Amygdala (tissue), 56 donors: ENCODE data around the gene XPR1.
A peak's percentile ranks its signal among the peaks of the same experiment; 100 is the strongest.

Experiments used
- DNase-seq, 56 donors: peaks; one replicate each; lab custom pipeline; 2025; lab: John Stamatoyannopoulos, UW

Gene XPR1

GRCh38 chr1:180614730-180615129 is 17.1 kb upstream of the XPR1 start:
- DNase-seq: no peak

GRCh38 chr1:180615493-180616290 is 16.1 kb upstream of the XPR1 start:
- no peak for DNase-seq

GRCh38 chr1:180616439-180616838 is 15.4 kb upstream of the XPR1 start:
- DNase-seq: no peak

GRCh38 chr1:180617774-180618395 is 13.9 kb upstream of the XPR1 start:
- DNase-seq: peak in 1 of 56 donors; percentile 7

GRCh38 chr1:180620581-180620980 is 11.2 kb upstream of the XPR1 start:
- DNase-seq: no peak

- DNase-seq: no peak
Measured at GRCh38 chr1:180622658-180623508, 8.9 kb upstream of the XPR1 start.

- no peak for DNase-seq
Measured at GRCh38 chr1:180623579-180624347, 8.1 kb upstream of the XPR1 start.

GRCh38 chr1:180626711-180627110 is 5.1 kb upstream of the XPR1 start:
- no peak for DNase-seq

GRCh38 chr1:180627411-180627810 is 4.4 kb upstream of the XPR1 start:
- no peak for DNase-seq

- DNase-seq: no peak
Measured at GRCh38 chr1:180628646-180629045, 3.2 kb upstream of the XPR1 start.

- DNase-seq: no peak
Measured at GRCh38 chr1:180630408-180631193, 1.2 kb upstream of the XPR1 start.

- DNase-seq: no peak
Measured at GRCh38 chr1:180631194-180631765, 542 bp upstream of the XPR1 start.

GRCh38 chr1:180632326-180633056 is 669 bp downstream of the XPR1 start:
- DNase-seq: peak in 34 of 56 donors; percentile 15 to 80 (median 61)

- DNase-seq: no peak
Measured at GRCh38 chr1:180633057-180634056, 1.5 kb downstream of the XPR1 start.

- DNase-seq: no peak
Measured at GRCh38 chr1:180636138-180636537, 4.3 kb downstream of the XPR1 start.

GRCh38 chr1:180639871-180640270 is 8.0 kb downstream of the XPR1 start:
- no peak for DNase-seq

GRCh38 chr1:180640531-180640949 is 8.7 kb downstream of the XPR1 start:
- DNase-seq: no peak
